Tibial nerve (tissue), 3 donors: ENCODE data around the gene ADAMTS12.

ENCODE experiments used
- CTCF ChIP-seq, 5 experiments: fragments of 200-600 bp in 3 of 5; fragments of 450-650 bp in 2 of 5; sonication (generic) in 3 of 5; IDR thresholded peaks; one replicate each; pipeline ENCODE4 v1.5.1; 2016 to 2019; ENCODE audit warnings: antibody characterized with exemption in 5 of 5, mild to moderate bottlenecking in 3 of 5, moderate library complexity in 2 of 5
- POLR2A ChIP-seq, 2 donors: fragments of 450-650 bp; IDR thresholded peaks; one replicate each; pipeline ENCODE4 v1.6.1; 2017; ENCODE audit warnings: antibody characterized with exemption in 2 of 2, mild to moderate bottlenecking in 2 of 2, moderate library complexity in 2 of 2

GRCh38 chr5:33781286-33781685 is 110.5 kb downstream of the ADAMTS12 start:
- TF ChIP-seq CTCF (IDR thresholded peaks at IDR 0.05) = no peak
- TF ChIP-seq POLR2A (IDR thresholded peaks at IDR 0.05) = no peak
